Activated CD4-positive, alpha-beta T cell treated with anti-CD3 and anti-CD28 coated beads, Interleukin-10, Interleukin-2, amounts not matched to agents 100 ng/mL and 50 ng/mL, durations not matched to agents 16 hours and 8 hours (primary cell): ENCODE results near the gene KSR2.

Experiments used
- DNase-seq: peaks from one replicate; pipeline ENCODE4 v3.0.0-alpha.2; 2020

KSR2 gene

DNA sequence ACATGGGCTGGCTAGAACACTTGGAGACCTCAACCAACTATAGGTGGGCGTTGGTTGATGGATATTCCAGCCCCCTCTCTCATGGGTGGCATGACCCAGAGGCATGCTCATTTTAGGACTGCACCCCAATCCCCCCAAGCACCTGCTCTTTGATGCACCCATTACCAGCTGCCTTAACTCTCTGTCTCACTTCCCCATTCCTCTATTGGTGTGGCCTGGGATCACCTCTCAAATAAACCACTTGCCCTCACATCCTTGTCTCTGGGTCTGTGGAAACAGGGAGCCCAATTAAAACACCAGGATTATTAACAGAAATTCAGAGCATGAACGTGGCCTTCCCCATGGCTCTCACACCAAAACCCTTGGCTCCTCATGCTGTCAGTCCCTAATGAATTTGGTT lies 405.1 kb downstream of the KSR2 start:
- no peak for DNase-seq

DNA sequence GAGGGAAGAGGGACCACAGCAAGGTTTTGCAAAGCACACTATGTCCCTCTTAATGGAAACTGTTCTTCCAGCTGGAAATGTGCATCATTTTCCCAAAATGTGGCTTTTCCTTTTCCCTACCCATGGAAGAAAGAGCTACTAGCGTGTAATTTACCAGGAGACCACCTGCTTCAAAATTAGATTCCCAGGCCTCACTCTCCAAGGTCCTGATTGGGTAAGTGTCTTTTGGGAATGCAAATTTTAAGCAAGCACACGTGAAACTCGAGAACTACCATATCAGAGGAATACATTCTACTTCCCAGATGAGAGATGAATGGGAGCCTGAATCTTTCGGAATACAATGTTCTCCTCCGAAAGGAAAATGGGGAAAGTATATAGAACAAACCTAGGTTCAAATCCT lies 405.8 kb downstream of the KSR2 start:
- DNase-seq, result no peak

GRCh38 chr12:117561990-117562389 lies 406.8 kb downstream of the KSR2 start:
- no peak for DNase-seq

- no peak for DNase-seq
These were observed 408.8 kb downstream of the KSR2 start for GRCh38 chr12:117559978-117560377.

DNA sequence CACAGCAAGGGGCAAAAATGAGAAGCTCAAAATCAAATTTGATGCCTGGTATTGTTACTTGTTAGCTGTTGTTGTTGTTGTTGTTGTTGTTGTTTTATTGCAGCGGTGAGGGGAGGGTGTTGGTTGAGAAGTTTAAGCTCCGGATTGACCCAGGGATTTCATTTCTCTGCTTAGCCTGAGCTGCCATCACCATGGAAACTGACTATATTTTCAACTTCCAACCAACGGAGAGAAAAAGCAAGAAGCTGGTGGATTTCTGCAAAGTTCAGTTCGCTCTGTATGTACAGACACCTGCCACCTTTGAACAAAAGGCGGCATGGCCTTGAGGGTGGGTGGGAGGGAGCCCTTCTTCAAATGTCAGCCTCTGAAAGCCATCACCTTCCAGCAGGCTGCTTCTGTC lies 412.9 kb downstream of the KSR2 start:
- DNase-seq, result no peak

- no peak for DNase-seq
These were observed 415.8 kb downstream of the KSR2 start for GRCh38 chr12:117552971-117553370.

- no peak for DNase-seq
These were observed 417.1 kb downstream of the KSR2 start for GRCh38 chr12:117551665-117552064.

GRCh38 chr12:117547209-117547608 lies 421.6 kb downstream of the KSR2 start:
- no peak for DNase-seq

DNA sequence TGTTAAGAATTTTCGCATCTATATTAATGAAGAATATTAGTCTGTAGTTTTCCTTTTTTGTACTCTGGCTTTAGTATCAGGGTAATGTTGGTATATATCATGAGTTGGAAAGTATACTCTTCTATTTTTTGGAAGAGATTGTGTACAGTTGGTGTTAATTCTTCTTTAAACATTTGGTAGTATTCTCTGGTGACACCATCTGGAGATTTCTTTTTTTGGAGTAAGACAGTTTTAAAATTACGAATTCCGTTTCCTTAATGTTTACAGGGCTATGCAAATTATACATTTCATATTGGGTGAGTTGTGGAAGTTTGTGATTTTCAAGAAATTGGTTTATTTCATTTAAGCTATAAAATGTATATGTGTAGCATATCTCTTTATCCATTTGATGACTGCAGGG lies 423.6 kb downstream of the KSR2 start:
- DNase-seq, result no peak

- no peak for DNase-seq
These were observed 428.8 kb downstream of the KSR2 start for GRCh38 chr12:117540011-117540410.

- no peak for DNase-seq
These were observed 429.9 kb downstream of the KSR2 start for GRCh38 chr12:117538926-117539325.

GRCh38 chr12:117538032-117538690 lies 430.6 kb downstream of the KSR2 start:
- DNase-seq, result no peak

DNA sequence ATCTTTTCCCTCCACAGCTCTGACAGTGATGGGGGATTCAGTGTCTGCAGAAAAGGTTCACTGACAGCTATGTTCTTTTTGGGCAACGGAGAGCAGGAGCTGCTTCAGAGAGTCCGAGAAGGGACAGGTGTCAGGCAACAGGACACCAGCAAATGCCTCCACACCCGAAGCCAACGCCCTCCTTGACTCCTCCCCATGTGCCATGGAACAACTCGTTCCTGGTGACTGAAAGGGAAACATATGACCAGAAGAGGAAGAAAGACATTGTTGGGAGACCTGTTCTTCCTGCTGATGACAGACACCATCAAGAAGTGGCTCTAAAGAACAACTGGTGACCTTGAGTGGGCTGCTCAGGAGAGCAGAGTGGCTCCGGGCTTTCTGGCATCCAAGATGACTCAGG lies 435.1 kb downstream of the KSR2 start:
- no peak for DNase-seq

GRCh38 chr12:117530796-117531195 lies 438.0 kb downstream of the KSR2 start:
- no peak for DNase-seq

- no peak for DNase-seq
These were observed 440.3 kb downstream of the KSR2 start for GRCh38 chr12:117528538-117528937.

DNA sequence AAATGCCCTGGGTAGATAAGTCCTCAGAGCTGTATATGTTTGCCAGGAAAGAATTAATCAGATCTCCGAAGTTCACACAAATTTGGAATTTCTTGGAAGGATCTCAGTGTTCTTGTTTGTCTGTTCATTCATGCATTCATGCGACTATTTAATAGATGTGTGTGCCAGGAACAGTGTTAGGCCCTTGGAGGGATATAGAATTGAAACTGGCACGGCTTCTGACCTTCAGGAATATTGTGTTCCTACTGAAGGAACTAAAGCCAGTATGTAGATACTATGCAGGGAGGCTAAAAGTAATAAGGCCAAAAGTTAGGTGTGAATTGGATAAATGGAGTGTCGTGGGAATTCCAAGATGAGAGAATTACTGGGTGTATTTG lies 441.3 kb downstream of the KSR2 start:
- no peak for DNase-seq

- no peak for DNase-seq
These were observed 441.9 kb downstream of the KSR2 start for GRCh38 chr12:117526757-117527478.

DNA sequence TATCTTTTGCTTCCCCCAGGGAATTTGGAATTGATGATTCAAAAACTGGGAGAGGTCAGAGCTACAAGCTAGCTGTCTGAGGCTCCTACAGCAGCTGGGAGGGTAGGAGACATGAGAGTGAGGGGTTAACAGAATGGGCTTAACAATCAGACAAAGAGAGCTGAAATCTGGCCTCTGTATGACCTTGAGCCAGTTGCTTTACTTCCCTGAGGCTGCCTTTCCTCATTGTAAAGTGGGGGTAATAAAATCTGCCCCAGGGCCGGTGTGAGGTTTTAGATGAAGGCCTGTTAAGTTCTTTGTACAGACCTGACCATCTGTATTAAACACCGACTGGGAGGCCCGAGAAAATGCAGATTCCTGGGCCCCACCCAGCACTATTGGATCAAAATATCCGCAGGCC lies 443.0 kb downstream of the KSR2 start:
- no peak for DNase-seq

DNA sequence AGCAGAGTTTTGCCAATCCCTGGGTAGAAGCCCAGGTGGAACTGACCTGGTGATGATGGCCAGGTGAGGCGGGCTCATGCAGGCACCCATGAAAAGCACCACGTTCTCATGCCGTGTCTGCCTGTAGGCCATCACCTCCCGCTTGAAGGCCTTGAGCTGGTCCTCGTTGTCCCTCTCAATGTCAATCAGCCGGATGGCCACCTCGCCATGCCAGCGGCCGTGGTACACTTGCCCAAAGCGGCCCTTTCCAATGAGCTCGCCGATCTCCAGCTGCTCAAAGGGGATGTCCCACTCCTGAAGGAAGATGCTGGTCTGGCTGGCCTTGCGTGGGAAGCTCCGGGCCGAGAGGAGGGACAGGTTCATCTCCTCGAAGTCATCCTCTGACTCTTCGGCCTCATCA lies 444.0 kb downstream of the KSR2 start:
- no peak for DNase-seq

- no peak for DNase-seq
These were observed 444.8 kb downstream of the KSR2 start for GRCh38 chr12:117523971-117524370.

GRCh38 chr12:117522559-117522958 lies 446.2 kb downstream of the KSR2 start:
- DNase-seq, result no peak

- DNase-seq, result no peak
These were observed 446.9 kb downstream of the KSR2 start for GRCh38 chr12:117521867-117522266.

- no peak for DNase-seq
These were observed 447.4 kb downstream of the KSR2 start for GRCh38 chr12:117521346-117521745.

DNA sequence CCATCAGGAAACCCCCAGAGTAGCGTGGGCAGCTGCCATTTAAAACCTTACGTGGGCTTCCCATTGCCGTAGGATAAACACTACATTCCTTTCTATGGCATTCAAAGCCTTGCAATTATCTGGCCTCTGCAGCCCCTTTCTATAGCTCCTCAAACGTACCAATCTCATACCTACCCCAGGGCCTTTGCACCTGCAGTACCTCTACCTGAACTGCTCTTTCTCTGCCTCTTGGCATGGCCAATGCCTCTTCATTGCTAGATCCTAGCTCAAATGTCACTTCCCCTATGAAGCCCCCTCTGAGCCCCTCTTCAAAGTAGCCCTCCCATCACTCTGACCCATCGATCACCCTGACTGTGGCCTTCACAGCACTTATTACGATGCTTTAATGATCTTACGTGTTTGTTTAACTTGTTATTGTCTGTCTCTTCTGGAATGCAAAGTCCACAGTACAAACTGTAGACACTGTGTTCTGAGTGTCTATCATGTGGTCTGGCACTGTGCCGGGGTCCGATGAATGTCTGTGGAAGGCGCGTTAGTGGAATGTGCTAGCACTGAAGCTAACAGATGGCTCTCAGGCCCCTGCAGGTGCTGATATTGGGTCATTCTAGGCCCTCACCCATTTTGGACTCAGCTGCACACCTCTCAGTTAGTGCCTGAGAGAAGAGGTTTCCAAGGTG lies 450.1 kb downstream of the KSR2 start:
- DNase-seq, result no peak
